Activated T-cell treated with anti-CD3 and anti-CD28 coated beads, Interleukin-2, amount 50 U/mL, for 4 hours (primary cell): ENCODE results near the gene VAV2. TPM values are rescaled to one million over a fixed set of nuclear protein-coding genes. Genes with fewer than 3 reads are reported as not detected.
"Not testable (repeated sequence)": the region's sequence is repeated elsewhere in the genome, so short reads cannot be mapped to it uniquely, and the experiment has no call there.

Experiments
- ATAC-seq, 2 donors: fragments of 200-7000 bp; cut with Tn5 transposase; one replicate each; pipeline ENCODE4 v1.10.0; 2021
- DNase-seq: peaks from one replicate; pipeline ENCODE4 v3.0.0-alpha.2; 2020
- H3K27me3 Mint-ChIP-seq: one replicate; pipeline ENCODE4 v1.8.0; 2021; ENCODE audit warnings: low read depth, mixed read lengths
- H3K36me3 Mint-ChIP-seq: one replicate; pipeline ENCODE4 v1.8.0; 2022; ENCODE audit warnings: mixed read lengths; ENCODE audit not compliant: insufficient read depth
- H3K4me1 Mint-ChIP-seq: one replicate; pipeline ENCODE4 v1.8.0; 2021; ENCODE audit warnings: low read depth, mixed read lengths
- H3K4me3 Mint-ChIP-seq: one replicate; pipeline ENCODE4 v1.8.0; 2021; ENCODE audit warnings: mild to moderate bottlenecking, moderate library complexity, mixed read lengths
- H3K9me3 Mint-ChIP-seq: one replicate; pipeline ENCODE4 v1.8.0; 2021; ENCODE audit warnings: mixed read lengths
- total RNA-seq, 3 donors: library from RNA; stranded (reverse); gene quantifications; one replicate each; pipeline ENCODE4 v1.2.1, GENCODE V29; 2021

Gene VAV2
- total RNA-seq, 3 donors from 2014 or later, result 2.7 to 3.7 (median 3.2) TPM

GRCh38 chr9:133901184-133901835, 90.8 kb downstream of the VAV2 start:
- ATAC-seq, result no peak
- H3K9me3 Mint-ChIP-seq, result no peaks in the 10 kb centered on the region
- no peak overlapping the region for H3K4me3 Mint-ChIP-seq
- no peaks in the 10 kb centered on the region for H3K36me3 Mint-ChIP-seq
- no peaks in the 10 kb centered on the region for H3K4me1 Mint-ChIP-seq
- no peak for DNase-seq
- H3K27me3 Mint-ChIP-seq, result no peaks in the 10 kb centered on the region

- H3K9me3 Mint-ChIP-seq, result no peaks in the 10 kb centered on the region
- H3K4me1 Mint-ChIP-seq, result no peaks in the 10 kb centered on the region
- DNase-seq, result no peak
- no peak overlapping the region for H3K4me3 Mint-ChIP-seq
- no peaks in the 10 kb centered on the region for H3K27me3 Mint-ChIP-seq
- ATAC-seq, result no peak
- no peaks in the 10 kb centered on the region for H3K36me3 Mint-ChIP-seq
Measured at GRCh38 chr9:133897675-133898074, 94.4 kb downstream of the VAV2 start.

GRCh38 chr9:133896007-133896406, 96.1 kb downstream of the VAV2 start:
- DNase-seq, H3K27me3 Mint-ChIP-seq, ATAC-seq, H3K9me3 Mint-ChIP-seq, H3K4me1 Mint-ChIP-seq, H3K4me3 Mint-ChIP-seq, H3K36me3 Mint-ChIP-seq: not testable (repeated sequence)

- no peak overlapping the region for H3K4me3 Mint-ChIP-seq
Measured at GRCh38 chr9:133895335-133895734, 96.8 kb downstream of the VAV2 start.

GRCh38 chr9:133894377-133895321, 97.5 kb downstream of the VAV2 start:
- H3K36me3 Mint-ChIP-seq, result no peaks in the 10 kb centered on the region
- DNase-seq, result no peak
- no peaks in the 10 kb centered on the region for H3K4me1 Mint-ChIP-seq
- H3K9me3 Mint-ChIP-seq, result no peaks in the 10 kb centered on the region
- ATAC-seq, result no peak
- no peaks in the 10 kb centered on the region for H3K27me3 Mint-ChIP-seq
- no peak overlapping the region for H3K4me3 Mint-ChIP-seq

More at GRCh38 chr9:133895335-133895734, 96.8 kb downstream of the VAV2 start:
- ATAC-seq (no peak), DNase-seq (no peak)
- no peaks in the 10 kb centered on the region for H3K4me1 Mint-ChIP-seq
- H3K27me3 Mint-ChIP-seq, result no peaks in the 10 kb centered on the region
- H3K36me3 Mint-ChIP-seq, result no peaks in the 10 kb centered on the region
- no peaks in the 10 kb centered on the region for H3K9me3 Mint-ChIP-seq

GRCh38 chr9:133893191-133893994, 98.7 kb downstream of the VAV2 start:
- Mint-ChIP-seq H3K27me3 (no peaks in the 10 kb centered on the region), H3K4me1 (no peaks in the 10 kb centered on the region), H3K36me3 (no peaks in the 10 kb centered on the region), H3K4me3 (no peak overlapping the region), H3K9me3 (no peaks in the 10 kb centered on the region)
- DNase-seq, result no peak
- ATAC-seq, result no peak

- no peaks in the 10 kb centered on the region for H3K4me1 Mint-ChIP-seq
- DNase-seq (no peak), ATAC-seq (no peak)
- no peak overlapping the region for H3K4me3 Mint-ChIP-seq
- H3K36me3 Mint-ChIP-seq, result no peaks in the 10 kb centered on the region
- no peaks in the 10 kb centered on the region for H3K9me3 Mint-ChIP-seq
- H3K27me3 Mint-ChIP-seq, result no peaks in the 10 kb centered on the region
Measured at GRCh38 chr9:133892193-133892920, 99.8 kb downstream of the VAV2 start.

GRCh38 chr9:133891741-133892140, 100.4 kb downstream of the VAV2 start:
- H3K27me3 Mint-ChIP-seq, result no peaks in the 10 kb centered on the region
- no peaks in the 10 kb centered on the region for H3K36me3 Mint-ChIP-seq
- H3K4me3 Mint-ChIP-seq, result no peak overlapping the region
- ATAC-seq, result no peak
- H3K4me1 Mint-ChIP-seq, result no peaks in the 10 kb centered on the region
- H3K9me3 Mint-ChIP-seq, result no peaks in the 10 kb centered on the region
- DNase-seq, result no peak

- Mint-ChIP-seq H3K9me3 (no peaks in the 10 kb centered on the region), H3K4me3 (no peak overlapping the region), H3K36me3 (no peaks in the 10 kb centered on the region), H3K27me3 (no peaks in the 10 kb centered on the region), H3K4me1 (no peaks in the 10 kb centered on the region)
- ATAC-seq (no peak), DNase-seq (no peak)
Measured at GRCh38 chr9:133890583-133890982, 101.5 kb downstream of the VAV2 start.

- Mint-ChIP-seq H3K4me3 (no peak overlapping the region), H3K4me1 (no peaks in the 10 kb centered on the region), H3K27me3 (no peaks in the 10 kb centered on the region), H3K9me3 (no peaks in the 10 kb centered on the region), H3K36me3 (no peaks in the 10 kb centered on the region)
- ATAC-seq (no peak), DNase-seq (no peak)
Measured at GRCh38 chr9:133889584-133890301, 102.4 kb downstream of the VAV2 start.

- Mint-ChIP-seq H3K4me3 (no peak overlapping the region), H3K36me3 (no peaks in the 10 kb centered on the region), H3K27me3 (no peaks in the 10 kb centered on the region), H3K9me3 (no peaks in the 10 kb centered on the region), H3K4me1 (no peaks in the 10 kb centered on the region)
- ATAC-seq (no peak), DNase-seq (no peak)
Measured at GRCh38 chr9:133888809-133889491, 103.2 kb downstream of the VAV2 start.

- no peaks in the 10 kb centered on the region for H3K36me3 Mint-ChIP-seq
- ATAC-seq (no peak), DNase-seq (no peak)
- no peaks in the 10 kb centered on the region for H3K4me1 Mint-ChIP-seq
- no peak overlapping the region for H3K4me3 Mint-ChIP-seq
- no peaks in the 10 kb centered on the region for H3K9me3 Mint-ChIP-seq
- no peaks in the 10 kb centered on the region for H3K27me3 Mint-ChIP-seq
Measured at GRCh38 chr9:133888048-133888808, 103.9 kb downstream of the VAV2 start.
